ENCODE results near the gene STAP1.
"Not testable (repeated sequence)": the region's sequence is repeated elsewhere in the genome, so short reads cannot be mapped to it uniquely, and the experiment has no call there.

STAP1 gene

GRCh38 chr4:67632492-67632891 is 74.0 kb downstream of the STAP1 start:
- DNase-seq (ENCODE audit: low spot score) = no peak
- TF ChIP-seq CTCF (IDR thresholded peaks at IDR 0.05; ENCODE audit: extremely low read depth, insufficient read depth, missing control alignments) = no peak
- in situ Hi-C loops (cut with MboI; ENCODE audit: low pct_unique_long_range_greater_than_20kb, low sequenced_read_pairs, unreplicated experiment) = no loop called here

- no peak for DNase-seq (ENCODE audit: low spot score)
- no peak for TF ChIP-seq CTCF (IDR thresholded peaks at IDR 0.05; ENCODE audit: extremely low read depth, insufficient read depth, missing control alignments)
- in situ Hi-C loops (cut with MboI; ENCODE audit: low pct_unique_long_range_greater_than_20kb, low sequenced_read_pairs, unreplicated experiment) = no loop called here
Measured at GRCh38 chr4:67634741-67635140, 76.2 kb downstream of the STAP1 start.

- in situ Hi-C loops (cut with MboI; ENCODE audit: low pct_unique_long_range_greater_than_20kb, low sequenced_read_pairs, unreplicated experiment) = no loop called here
Measured at GRCh38 chr4:67635331-67635730, 76.8 kb downstream of the STAP1 start.

GRCh38 chr4:67636978-67637377 is 78.5 kb downstream of the STAP1 start:
- DNase-seq (ENCODE audit: low spot score); in situ Hi-C loops (cut with MboI; ENCODE audit: low pct_unique_long_range_greater_than_20kb, low sequenced_read_pairs, unreplicated experiment): not testable (repeated sequence)

More at GRCh38 chr4:67635331-67635730, 76.8 kb downstream of the STAP1 start:
- TF ChIP-seq CTCF (IDR thresholded peaks at IDR 0.05; ENCODE audit: extremely low read depth, insufficient read depth, missing control alignments) = no peak
- no peak for DNase-seq (ENCODE audit: low spot score)

- in situ Hi-C loops (cut with MboI; ENCODE audit: low pct_unique_long_range_greater_than_20kb, low sequenced_read_pairs, unreplicated experiment) = no loop called here
- no peak for DNase-seq (ENCODE audit: low spot score)
Measured at GRCh38 chr4:67638136-67638535, 79.6 kb downstream of the STAP1 start.

GRCh38 chr4:67651536-67651935 is 93.0 kb downstream of the STAP1 start:
- in situ Hi-C loops (cut with MboI; ENCODE audit: low pct_unique_long_range_greater_than_20kb, low sequenced_read_pairs, unreplicated experiment) = no loop called here
- TF ChIP-seq CTCF (IDR thresholded peaks at IDR 0.05; ENCODE audit: extremely low read depth, insufficient read depth, missing control alignments) = no peak
- DNase-seq (ENCODE audit: low spot score) = no peak

More at GRCh38 chr4:67638136-67638535, 79.6 kb downstream of the STAP1 start:
- no peak for TF ChIP-seq CTCF (IDR thresholded peaks at IDR 0.05; ENCODE audit: extremely low read depth, insufficient read depth, missing control alignments)

Data from GM13977 (cell line).